Nephron (organoid): ENCODE results near the gene SLC31A1.
A peak's percentile ranks its signal among the peaks of the same experiment; 100 is the strongest.

Experiments
- H3K27ac Mint-ChIP-seq, 3 experiments: 2 replicates each; pipeline ENCODE4 v1.8.0; 2020; ENCODE audit warnings: mixed read lengths in 3 of 3, mild to moderate bottlenecking in 2 of 3, moderate library complexity in 1 of 3
- H3K27me3 Mint-ChIP-seq: 2 replicates; pipeline ENCODE4 v1.8.0; 2021; ENCODE audit warnings: low read depth, mild to moderate bottlenecking, moderate library complexity, mixed read lengths
- H3K36me3 Mint-ChIP-seq: 2 replicates; pipeline ENCODE4 v1.8.0; 2020; ENCODE audit warnings: low read depth, mixed read lengths
- H3K4me1 Mint-ChIP-seq: 2 replicates; pipeline ENCODE4 v1.8.0; 2020; ENCODE audit warnings: mixed read lengths
- H3K4me3 Mint-ChIP-seq, 3 experiments: 2 replicates each; pipeline ENCODE4 v1.8.0; 2020; ENCODE audit warnings: mild to moderate bottlenecking in 3 of 3, mixed read lengths in 3 of 3, moderate library complexity in 2 of 3
- H3K9me3 Mint-ChIP-seq: 2 replicates; pipeline ENCODE4 v1.8.0; 2020; ENCODE audit warnings: mixed read lengths
- CTCF ChIP-seq, 3 experiments: fragments of 200-600 bp; sonication (generic); IDR thresholded peaks; one replicate each; pipeline ENCODE4 v1.5.0; 2021; ENCODE audit warnings: antibody characterized with exemption in 3 of 3; ENCODE audit not compliant: unreplicated experiment in 3 of 3

SLC31A1 gene

GRCh38 chr9:113298924-113299770 is 77.8 kb downstream of the SLC31A1 start:
- Mint-ChIP-seq H3K4me3 (no peak overlapping the region), H3K9me3 (no peaks in the 10 kb centered on the region), H3K27ac (peak overlapping the region in 1 of 3 experiments; percentile 56), H3K36me3 (no peaks in the 10 kb centered on the region), H3K27me3 (no peaks in the 10 kb centered on the region), H3K4me1 (peaks cover 6% of the 10 kb centered on the region)
- TF ChIP-seq CTCF (IDR thresholded peaks at IDR 0.05; ENCODE audit: unreplicated experiment in 3 of 3): no peak

- H3K36me3 Mint-ChIP-seq: no peaks in the 10 kb centered on the region
- peak overlapping the region; percentile 18 to 65 (median 56) for H3K27ac Mint-ChIP-seq
- no peaks in the 10 kb centered on the region for H3K27me3 Mint-ChIP-seq
- H3K4me3 Mint-ChIP-seq: no peak overlapping the region
- no peaks in the 10 kb centered on the region for H3K9me3 Mint-ChIP-seq
- TF ChIP-seq CTCF (IDR thresholded peaks at IDR 0.05; ENCODE audit: unreplicated experiment in 3 of 3): no peak
- peaks cover 6% of the 10 kb centered on the region for H3K4me1 Mint-ChIP-seq
These were observed 78.5 kb downstream of the SLC31A1 start for GRCh38 chr9:113299800-113300292.

- no peak overlapping the region for H3K4me3 Mint-ChIP-seq
- H3K9me3 Mint-ChIP-seq: no peaks in the 10 kb centered on the region
- H3K27ac Mint-ChIP-seq: no peak overlapping the region
- no peaks in the 10 kb centered on the region for H3K36me3 Mint-ChIP-seq
- no peaks in the 10 kb centered on the region for H3K27me3 Mint-ChIP-seq
- no peak for TF ChIP-seq CTCF (IDR thresholded peaks at IDR 0.05; ENCODE audit: unreplicated experiment in 3 of 3)
- H3K4me1 Mint-ChIP-seq: peaks cover 6% of the 10 kb centered on the region
These were observed 80.2 kb downstream of the SLC31A1 start for GRCh38 chr9:113301548-113301947.

- Mint-ChIP-seq H3K27ac (peak within 1 kb of the TSS; percentile 52 to 91 (median 89)), H3K36me3 (no peaks in the 10 kb centered on the region), H3K4me1 (peaks cover 9% of the 10 kb centered on the region), H3K4me3 (peak within 1 kb of the TSS; percentile 62 to 66 (median 65)), H3K27me3 (no peaks in the 10 kb centered on the region), H3K9me3 (no peaks in the 10 kb centered on the region)
- TF ChIP-seq CTCF (IDR thresholded peaks at IDR 0.05; ENCODE audit: unreplicated experiment in 3 of 3): no peak
These were observed 81.6 kb downstream of the SLC31A1 start, which contains the start of gene RNF183 for GRCh38 chr9:113302792-113303418. Gene RNF183, minus strand, starts transcription at chr9:113303376. Its CDS starts 5,192 bp downstream, at chr9:113298184.

- Mint-ChIP-seq H3K4me1 (peaks cover 19% of the 10 kb centered on the region), H3K27me3 (no peaks in the 10 kb centered on the region), H3K4me3 (no peak overlapping the region), H3K9me3 (no peaks in the 10 kb centered on the region), H3K36me3 (no peaks in the 10 kb centered on the region), H3K27ac (no peak overlapping the region)
- no peak for TF ChIP-seq CTCF (IDR thresholded peaks at IDR 0.05; ENCODE audit: unreplicated experiment in 3 of 3)
These were observed 85.2 kb downstream of the SLC31A1 start for GRCh38 chr9:113306566-113306965.
